GM23338 (cell line): Measurements from ENCODE around the gene MGAT5. TPM values are rescaled to one million over a fixed set of nuclear protein-coding genes. Genes with fewer than 3 reads are reported as not detected.

Source experiments
- ATAC-seq: fragments of 200-7000 bp; cut with Tn5 transposase; 3 replicates; pipeline ENCODE4 v1.9.1; 2020
- DNase-seq: peaks from one replicate; pipeline ENCODE4 v3.0.0-alpha.2; 2015; ENCODE audit warnings: low spot score
- H2AFZ ChIP-seq: fragments of 200-600 bp; sonication (generic); 2 replicates; pipeline ENCODE4 v1.8.0; 2016; ENCODE audit warnings: antibody characterized with exemption, mild to moderate bottlenecking, moderate library complexity
- H3F3A ChIP-seq: fragments of 200-600 bp; sonication (generic); replicated peaks from 2 replicates; pipeline ENCODE4 v1.8.0; 2017; ENCODE audit warnings: antibody characterized with exemption, mixed run types, low read depth
- H3K27ac ChIP-seq: fragments of 200-600 bp; sonication (generic); 2 replicates; pipeline ENCODE4 v1.6.1; 2016; ENCODE audit warnings: low read depth
- H3K27me3 ChIP-seq: fragments of 200-600 bp; sonication (generic); 2 replicates; pipeline ENCODE4 v1.8.0; 2016; ENCODE audit warnings: mild to moderate bottlenecking, mixed run types, moderate library complexity; ENCODE audit not compliant: insufficient read depth
- H3K36me3 ChIP-seq: fragments of 200-600 bp; sonication (generic); 2 replicates; pipeline ENCODE4 v1.8.0; 2016; ENCODE audit warnings: mild to moderate bottlenecking; ENCODE audit not compliant: insufficient read depth
- H3K4me1 ChIP-seq: fragments of 200-600 bp; sonication (generic); 2 replicates; pipeline ENCODE4 v1.8.0; 2016; ENCODE audit warnings: mild to moderate bottlenecking, moderate library complexity; ENCODE audit not compliant: insufficient read depth
- H3K4me2 ChIP-seq: fragments of 200-600 bp; sonication (generic); 2 replicates; pipeline ENCODE4 v1.7.1; 2017; ENCODE audit warnings: mixed run types
- H3K4me3 ChIP-seq: fragments of 200-600 bp; sonication (generic); 2 replicates; pipeline ENCODE4 v1.6.1; 2016; ENCODE audit warnings: mixed run types
- H3K79me2 ChIP-seq: fragments of 200-600 bp; sonication (generic); replicated peaks from 2 replicates; pipeline ENCODE4 v1.8.0; 2017; ENCODE audit warnings: mild to moderate bottlenecking; ENCODE audit not compliant: insufficient read depth
- H3K9me2 ChIP-seq: fragments of 200-600 bp; sonication (generic); 2 replicates; pipeline ENCODE4 v1.8.0; 2017; ENCODE audit not compliant: insufficient read depth
- H4K20me1 ChIP-seq: fragments of 200-600 bp; sonication (generic); replicated peaks from 2 replicates; pipeline ENCODE4 v1.8.0; 2017; ENCODE audit warnings: mild to moderate bottlenecking; ENCODE audit not compliant: insufficient read depth
- H3K27ac Mint-ChIP-seq: 2 replicates; pipeline ENCODE4 v1.8.0; 2020; ENCODE audit warnings: inconsistent platforms, mild to moderate bottlenecking, moderate library complexity, mixed read lengths
- H3K27me3 Mint-ChIP-seq: 3 replicates; pipeline ENCODE4 v1.8.0; 2022; ENCODE audit warnings: low read depth, mild to moderate bottlenecking, moderate library complexity, mixed read lengths, inconsistent platforms; ENCODE audit not compliant: insufficient read depth, poor library complexity
- H3K36me3 Mint-ChIP-seq: 3 replicates; pipeline ENCODE4 v1.8.0; 2021; ENCODE audit warnings: low read depth, mild to moderate bottlenecking, inconsistent platforms, moderate library complexity, mixed read lengths
- H3K4me1 Mint-ChIP-seq: 3 replicates; pipeline ENCODE4 v1.8.0; 2020; ENCODE audit warnings: mild to moderate bottlenecking, inconsistent platforms, mixed read lengths
- H3K4me3 Mint-ChIP-seq: 3 replicates; pipeline ENCODE4 v1.8.0; 2021; ENCODE audit warnings: moderate library complexity, mild to moderate bottlenecking, inconsistent platforms, mixed read lengths
- H3K9me3 Mint-ChIP-seq: 3 replicates; pipeline ENCODE4 v1.8.0; 2020; ENCODE audit warnings: moderate library complexity, mild to moderate bottlenecking, inconsistent platforms, mixed read lengths
- CREB1 ChIP-seq: fragments of 250-450 bp; sonication (Bioruptor Pico); IDR thresholded peaks from 2 replicates; pipeline ENCODE4 v1.5.0; 2020; ENCODE audit warnings: low read depth, mild to moderate bottlenecking, moderate library complexity
- EZH2 ChIP-seq: fragments of 200-600 bp; sonication (generic); IDR thresholded peaks from one replicate; pipeline ENCODE4 v1.8.0; 2017; ENCODE audit warnings: antibody characterized with exemption, mild to moderate bottlenecking, low read depth; ENCODE audit not compliant: unreplicated experiment
- EZH2phosphoT487 ChIP-seq: fragments of 200-600 bp; sonication (generic); IDR thresholded peaks from one replicate; pipeline ENCODE4 v1.8.1; 2018; ENCODE audit warnings: antibody characterized with exemption; ENCODE audit not compliant: unreplicated experiment
- JUNB ChIP-seq: IDR thresholded peaks from one replicate; pipeline ENCODE4 v1.6.1; 2016; ENCODE audit warnings: antibody characterized with exemption; ENCODE audit not compliant: unreplicated experiment
- POLR2AphosphoS5 ChIP-seq: IDR thresholded peaks from 2 replicates; pipeline ENCODE4 v1.6.1; 2016; ENCODE audit warnings: antibody characterized with exemption, low read depth
- STAT1 ChIP-seq: IDR thresholded peaks from one replicate; pipeline ENCODE4 v1.6.1; 2016; ENCODE audit warnings: antibody characterized with exemption; ENCODE audit not compliant: unreplicated experiment
- ZNF114 ChIP-seq: fragments of 250-450 bp; sonication (Bioruptor Pico); IDR thresholded peaks from 2 replicates; pipeline ENCODE4 v1.5.0; 2020; ENCODE audit warnings: mild to moderate bottlenecking, moderate library complexity
- ZNF331 ChIP-seq: fragments of 250-450 bp; sonication (Bioruptor Pico); IDR thresholded peaks from 2 replicates; pipeline ENCODE4 v1.5.0; 2020; ENCODE audit warnings: low read depth, mild to moderate bottlenecking, moderate library complexity
- polyA plus RNA-seq: library from polyadenylated mRNA; unstranded; fragments of >200 nt; fragmentation: Nextera tagmentation; extraction: Ambion mirVana; gene quantifications from 2 replicates; pipeline ENCODE4 v1.2.1, GENCODE V29; 2016
- total RNA-seq: library from RNA; depleted of rRNA; stranded (reverse); fragments of >200 nt; shearing (Covaris generic); gene quantifications from 2 replicates; pipeline ENCODE4 v1.2.3, GENCODE V29; 2014
- TF ChIP-seq, protein P1 (sequence below), 2 experiments: fragments of 200-600 bp in 1 of 2; sonication (generic) in 1 of 2; conservative IDR thresholded peaks; 2 replicates each; pipeline versions ENCODE4 v1.5.1 to v1.6.1; 2016 to 2017; ENCODE audit warnings: antibody characterized with exemption in 2 of 2, low read depth in 2 of 2, mild to moderate bottlenecking in 2 of 2, moderate library complexity in 1 of 2
- TF ChIP-seq, protein P2 (sequence below): IDR thresholded peaks from one replicate; pipeline ENCODE4 v1.6.1; 2018; ENCODE audit warnings: antibody characterized with exemption; ENCODE audit not compliant: unreplicated experiment
- TF ChIP-seq, protein P3 (sequence below): fragments of 250-450 bp; sonication (Bioruptor Pico); IDR thresholded peaks from 2 replicates; pipeline ENCODE4 v1.5.0; 2020; ENCODE audit warnings: mild to moderate bottlenecking, moderate library complexity

MGAT5 gene
- total and polyA plus RNA-seq, 2 experiments from 2014 or later: 4.6 to 27.6 TPM

DNA sequence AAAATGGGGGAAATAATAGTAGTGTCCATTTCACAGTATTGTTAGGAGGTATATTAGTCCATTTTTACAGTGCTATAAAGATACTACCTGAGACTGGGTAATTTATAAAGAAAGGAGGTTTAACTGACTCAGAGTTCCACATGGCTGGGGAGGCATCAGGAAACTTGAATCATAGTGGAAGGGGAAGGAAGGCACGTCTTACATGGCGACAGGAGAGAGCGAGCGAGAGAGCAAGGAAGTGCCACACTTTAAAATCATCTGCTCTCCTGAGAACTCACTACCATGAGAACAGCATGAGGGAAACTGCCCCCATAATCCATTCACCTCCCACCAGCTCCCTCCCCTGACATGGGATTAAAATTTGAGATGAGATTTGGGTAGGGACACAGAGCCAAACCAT, 23.4 kb downstream of the MGAT5 start:
- peaks cover 21% of the 10 kb centered on the region for H3K4me1 Mint-ChIP-seq
- Histone ChIP-seq H3K36me3 (no peaks in the 10 kb centered on the region), H3K4me3 (no peak overlapping the region), H4K20me1 (peaks cover 17% of the 10 kb centered on the region; the same call in 1 of the 2 replicates), H3K9me2 (no peaks in the 10 kb centered on the region), H3F3A (no peaks in the 10 kb centered on the region), H3K27ac (no peak overlapping the region), H3K4me1 (peaks cover 22% of the 10 kb centered on the region), H3K27me3 (no peaks in the 10 kb centered on the region), H3K79me2 (no peaks in the 10 kb centered on the region; the same call in 1 of the 2 replicates), H2AFZ (no peak overlapping the region), H3K4me2 (no peak overlapping the region)
- H3K36me3 Mint-ChIP-seq: no peaks in the 10 kb centered on the region; the same call in 2 of the 3 replicates
- ATAC-seq (no peak), DNase-seq (no peak)
- H3K27ac Mint-ChIP-seq: no peak overlapping the region
- peaks cover 15% of the 10 kb centered on the region for H3K27me3 Mint-ChIP-seq
- no peak overlapping the region for H3K4me3 Mint-ChIP-seq
- no peaks in the 10 kb centered on the region for H3K9me3 Mint-ChIP-seq
- TF ChIP-seq ZNF331 (CRISPR knock-in tag) (no peak), EZH2 (no peak), EZH2phosphoT487 (no peak), POLR2AphosphoS5 (no peak), JUNB (no peak), CREB1 (no peak)

DNA sequence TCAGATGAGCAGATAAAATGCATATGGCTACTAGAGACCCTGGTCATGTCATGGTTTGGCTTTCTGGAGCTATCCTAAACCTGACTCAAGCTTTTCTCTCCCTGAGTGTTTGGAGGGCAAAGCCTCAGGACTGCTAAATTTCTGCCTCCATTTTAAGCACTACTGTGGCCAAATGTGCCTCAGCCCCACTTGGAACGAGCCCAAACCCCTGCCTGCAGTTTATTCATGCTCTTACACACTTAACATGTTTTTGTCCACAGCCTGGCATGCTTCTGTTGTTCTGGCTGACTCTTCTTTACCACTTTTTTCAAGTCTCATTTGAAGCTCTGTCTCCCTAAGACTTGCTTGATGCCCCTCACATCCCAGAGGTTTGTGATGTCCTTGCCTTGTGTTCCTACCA, 24.7 kb downstream of the MGAT5 start:
- Mint-ChIP-seq H3K4me3 (no peak overlapping the region), H3K27me3 (peaks cover 15% of the 10 kb centered on the region), H3K9me3 (no peaks in the 10 kb centered on the region), H3K4me1 (peaks cover 24% of the 10 kb centered on the region), H3K36me3 (no peaks in the 10 kb centered on the region; the same call in 2 of the 3 replicates), H3K27ac (no peak overlapping the region)
- H2AFZ ChIP-seq: no peak overlapping the region
- no peak for DNase-seq
- H3K27ac ChIP-seq: no peak overlapping the region
- no peaks in the 10 kb centered on the region; the same call in none of the 2 replicates for H3K79me2 ChIP-seq
- peaks cover 22% of the 10 kb centered on the region for H3K4me1 ChIP-seq
- H4K20me1 ChIP-seq: peaks cover 17% of the 10 kb centered on the region; the same call in 1 of the 2 replicates
- no peaks in the 10 kb centered on the region for H3K9me2 ChIP-seq
- H3K36me3 ChIP-seq: no peaks in the 10 kb centered on the region
- no peak overlapping the region for H3K4me2 ChIP-seq
- H3K4me3 ChIP-seq: no peak overlapping the region
- no peaks in the 10 kb centered on the region for H3F3A ChIP-seq
- no peaks in the 10 kb centered on the region for H3K27me3 ChIP-seq
- ATAC-seq: no peak
- TF ChIP-seq ZNF331 (CRISPR knock-in tag) (no peak), ZNF114 (no peak), STAT1 (no peak), EZH2 (no peak), JUNB (no peak), EZH2phosphoT487 (no peak)
- TF ChIP-seq, protein P1, sequence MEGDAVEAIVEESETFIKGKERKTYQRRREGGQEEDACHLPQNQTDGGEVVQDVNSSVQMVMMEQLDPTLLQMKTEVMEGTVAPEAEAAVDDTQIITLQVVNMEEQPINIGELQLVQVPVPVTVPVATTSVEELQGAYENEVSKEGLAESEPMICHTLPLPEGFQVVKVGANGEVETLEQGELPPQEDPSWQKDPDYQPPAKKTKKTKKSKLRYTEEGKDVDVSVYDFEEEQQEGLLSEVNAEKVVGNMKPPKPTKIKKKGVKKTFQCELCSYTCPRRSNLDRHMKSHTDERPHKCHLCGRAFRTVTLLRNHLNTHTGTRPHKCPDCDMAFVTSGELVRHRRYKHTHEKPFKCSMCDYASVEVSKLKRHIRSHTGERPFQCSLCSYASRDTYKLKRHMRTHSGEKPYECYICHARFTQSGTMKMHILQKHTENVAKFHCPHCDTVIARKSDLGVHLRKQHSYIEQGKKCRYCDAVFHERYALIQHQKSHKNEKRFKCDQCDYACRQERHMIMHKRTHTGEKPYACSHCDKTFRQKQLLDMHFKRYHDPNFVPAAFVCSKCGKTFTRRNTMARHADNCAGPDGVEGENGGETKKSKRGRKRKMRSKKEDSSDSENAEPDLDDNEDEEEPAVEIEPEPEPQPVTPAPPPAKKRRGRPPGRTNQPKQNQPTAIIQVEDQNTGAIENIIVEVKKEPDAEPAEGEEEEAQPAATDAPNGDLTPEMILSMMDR (conservative IDR thresholded peaks at IDR 0.05; ENCODE audit: low read depth in 2 of 2): no peak
- TF ChIP-seq, protein P2, sequence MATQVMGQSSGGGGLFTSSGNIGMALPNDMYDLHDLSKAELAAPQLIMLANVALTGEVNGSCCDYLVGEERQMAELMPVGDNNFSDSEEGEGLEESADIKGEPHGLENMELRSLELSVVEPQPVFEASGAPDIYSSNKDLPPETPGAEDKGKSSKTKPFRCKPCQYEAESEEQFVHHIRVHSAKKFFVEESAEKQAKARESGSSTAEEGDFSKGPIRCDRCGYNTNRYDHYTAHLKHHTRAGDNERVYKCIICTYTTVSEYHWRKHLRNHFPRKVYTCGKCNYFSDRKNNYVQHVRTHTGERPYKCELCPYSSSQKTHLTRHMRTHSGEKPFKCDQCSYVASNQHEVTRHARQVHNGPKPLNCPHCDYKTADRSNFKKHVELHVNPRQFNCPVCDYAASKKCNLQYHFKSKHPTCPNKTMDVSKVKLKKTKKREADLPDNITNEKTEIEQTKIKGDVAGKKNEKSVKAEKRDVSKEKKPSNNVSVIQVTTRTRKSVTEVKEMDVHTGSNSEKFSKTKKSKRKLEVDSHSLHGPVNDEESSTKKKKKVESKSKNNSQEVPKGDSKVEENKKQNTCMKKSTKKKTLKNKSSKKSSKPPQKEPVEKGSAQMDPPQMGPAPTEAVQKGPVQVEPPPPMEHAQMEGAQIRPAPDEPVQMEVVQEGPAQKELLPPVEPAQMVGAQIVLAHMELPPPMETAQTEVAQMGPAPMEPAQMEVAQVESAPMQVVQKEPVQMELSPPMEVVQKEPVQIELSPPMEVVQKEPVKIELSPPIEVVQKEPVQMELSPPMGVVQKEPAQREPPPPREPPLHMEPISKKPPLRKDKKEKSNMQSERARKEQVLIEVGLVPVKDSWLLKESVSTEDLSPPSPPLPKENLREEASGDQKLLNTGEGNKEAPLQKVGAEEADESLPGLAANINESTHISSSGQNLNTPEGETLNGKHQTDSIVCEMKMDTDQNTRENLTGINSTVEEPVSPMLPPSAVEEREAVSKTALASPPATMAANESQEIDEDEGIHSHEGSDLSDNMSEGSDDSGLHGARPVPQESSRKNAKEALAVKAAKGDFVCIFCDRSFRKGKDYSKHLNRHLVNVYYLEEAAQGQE: no peak
- TF ChIP-seq, protein P3, sequence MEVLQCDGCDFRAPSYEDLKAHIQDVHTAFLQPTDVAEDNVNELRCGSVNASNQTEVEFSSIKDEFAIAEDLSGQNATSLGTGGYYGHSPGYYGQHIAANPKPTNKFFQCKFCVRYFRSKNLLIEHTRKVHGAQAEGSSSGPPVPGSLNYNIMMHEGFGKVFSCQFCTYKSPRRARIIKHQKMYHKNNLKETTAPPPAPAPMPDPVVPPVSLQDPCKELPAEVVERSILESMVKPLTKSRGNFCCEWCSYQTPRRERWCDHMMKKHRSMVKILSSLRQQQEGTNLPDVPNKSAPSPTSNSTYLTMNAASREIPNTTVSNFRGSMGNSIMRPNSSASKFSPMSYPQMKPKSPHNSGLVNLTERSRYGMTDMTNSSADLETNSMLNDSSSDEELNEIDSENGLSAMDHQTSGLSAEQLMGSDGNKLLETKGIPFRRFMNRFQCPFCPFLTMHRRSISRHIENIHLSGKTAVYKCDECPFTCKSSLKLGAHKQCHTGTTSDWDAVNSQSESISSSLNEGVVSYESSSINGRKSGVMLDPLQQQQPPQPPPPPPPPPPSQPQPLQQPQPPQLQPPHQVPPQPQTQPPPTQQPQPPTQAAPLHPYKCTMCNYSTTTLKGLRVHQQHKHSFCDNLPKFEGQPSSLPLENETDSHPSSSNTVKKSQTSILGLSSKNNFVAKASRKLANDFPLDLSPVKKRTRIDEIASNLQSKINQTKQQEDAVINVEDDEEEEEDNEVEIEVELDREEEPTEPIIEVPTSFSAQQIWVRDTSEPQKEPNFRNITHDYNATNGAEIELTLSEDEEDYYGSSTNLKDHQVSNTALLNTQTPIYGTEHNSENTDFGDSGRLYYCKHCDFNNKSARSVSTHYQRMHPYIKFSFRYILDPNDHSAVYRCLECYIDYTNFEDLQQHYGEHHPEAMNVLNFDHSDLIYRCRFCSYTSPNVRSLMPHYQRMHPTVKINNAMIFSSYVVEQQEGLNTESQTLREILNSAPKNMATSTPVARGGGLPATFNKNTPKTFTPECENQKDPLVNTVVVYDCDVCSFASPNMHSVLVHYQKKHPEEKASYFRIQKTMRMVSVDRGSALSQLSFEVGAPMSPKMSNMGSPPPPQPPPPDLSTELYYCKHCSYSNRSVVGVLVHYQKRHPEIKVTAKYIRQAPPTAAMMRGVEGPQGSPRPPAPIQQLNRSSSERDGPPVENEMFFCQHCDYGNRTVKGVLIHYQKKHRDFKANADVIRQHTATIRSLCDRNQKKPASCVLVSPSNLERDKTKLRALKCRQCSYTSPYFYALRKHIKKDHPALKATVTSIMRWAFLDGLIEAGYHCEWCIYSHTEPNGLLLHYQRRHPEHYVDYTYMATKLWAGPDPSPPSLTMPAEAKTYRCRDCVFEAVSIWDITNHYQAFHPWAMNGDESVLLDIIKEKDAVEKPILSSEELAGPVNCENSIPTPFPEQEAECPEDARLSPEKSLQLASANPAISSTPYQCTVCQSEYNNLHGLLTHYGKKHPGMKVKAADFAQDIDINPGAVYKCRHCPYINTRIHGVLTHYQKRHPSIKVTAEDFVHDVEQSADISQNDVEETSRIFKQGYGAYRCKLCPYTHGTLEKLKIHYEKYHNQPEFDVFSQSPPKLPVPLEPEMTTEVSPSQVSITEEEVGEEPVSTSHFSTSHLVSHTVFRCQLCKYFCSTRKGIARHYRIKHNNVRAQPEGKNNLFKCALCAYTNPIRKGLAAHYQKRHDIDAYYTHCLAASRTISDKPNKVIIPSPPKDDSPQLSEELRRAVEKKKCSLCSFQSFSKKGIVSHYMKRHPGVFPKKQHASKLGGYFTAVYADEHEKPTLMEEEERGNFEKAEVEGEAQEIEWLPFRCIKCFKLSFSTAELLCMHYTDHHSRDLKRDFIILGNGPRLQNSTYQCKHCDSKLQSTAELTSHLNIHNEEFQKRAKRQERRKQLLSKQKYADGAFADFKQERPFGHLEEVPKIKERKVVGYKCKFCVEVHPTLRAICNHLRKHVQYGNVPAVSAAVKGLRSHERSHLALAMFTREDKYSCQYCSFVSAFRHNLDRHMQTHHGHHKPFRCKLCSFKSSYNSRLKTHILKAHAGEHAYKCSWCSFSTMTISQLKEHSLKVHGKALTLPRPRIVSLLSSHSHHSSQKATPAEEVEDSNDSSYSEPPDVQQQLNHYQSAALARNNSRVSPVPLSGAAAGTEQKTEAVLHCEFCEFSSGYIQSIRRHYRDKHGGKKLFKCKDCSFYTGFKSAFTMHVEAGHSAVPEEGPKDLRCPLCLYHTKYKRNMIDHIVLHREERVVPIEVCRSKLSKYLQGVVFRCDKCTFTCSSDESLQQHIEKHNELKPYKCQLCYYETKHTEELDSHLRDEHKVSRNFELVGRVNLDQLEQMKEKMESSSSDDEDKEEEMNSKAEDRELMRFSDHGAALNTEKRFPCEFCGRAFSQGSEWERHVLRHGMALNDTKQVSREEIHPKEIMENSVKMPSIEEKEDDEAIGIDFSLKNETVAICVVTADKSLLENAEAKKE (CRISPR knock-in tag): no peak
